ENCODE data around the gene RNASE13.

DNA sequence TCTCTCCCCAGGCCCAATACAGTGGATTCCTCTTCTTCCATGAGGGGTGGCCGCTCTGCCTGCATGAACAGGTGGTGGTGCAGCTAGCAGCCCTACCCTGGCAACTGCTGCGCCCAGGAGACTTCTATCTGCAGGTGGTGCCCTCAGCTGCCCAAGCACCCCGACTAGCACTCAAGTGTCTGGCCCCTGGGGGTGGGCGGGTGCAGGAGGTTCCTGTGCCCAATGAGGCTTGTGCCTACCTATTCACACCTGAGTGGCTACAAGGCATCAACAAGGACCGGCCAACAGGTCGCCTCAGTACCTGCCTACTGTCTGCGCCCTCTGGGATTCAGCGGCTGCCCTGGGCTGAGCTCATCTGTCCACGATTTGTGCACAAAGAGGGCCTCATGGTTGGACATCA is 39.3 kb upstream of the RNASE13 start:
- TF ChIP-seq POLR2A (IDR thresholded peaks at IDR 0.05): no peak
- TF ChIP-seq, protein P1, sequence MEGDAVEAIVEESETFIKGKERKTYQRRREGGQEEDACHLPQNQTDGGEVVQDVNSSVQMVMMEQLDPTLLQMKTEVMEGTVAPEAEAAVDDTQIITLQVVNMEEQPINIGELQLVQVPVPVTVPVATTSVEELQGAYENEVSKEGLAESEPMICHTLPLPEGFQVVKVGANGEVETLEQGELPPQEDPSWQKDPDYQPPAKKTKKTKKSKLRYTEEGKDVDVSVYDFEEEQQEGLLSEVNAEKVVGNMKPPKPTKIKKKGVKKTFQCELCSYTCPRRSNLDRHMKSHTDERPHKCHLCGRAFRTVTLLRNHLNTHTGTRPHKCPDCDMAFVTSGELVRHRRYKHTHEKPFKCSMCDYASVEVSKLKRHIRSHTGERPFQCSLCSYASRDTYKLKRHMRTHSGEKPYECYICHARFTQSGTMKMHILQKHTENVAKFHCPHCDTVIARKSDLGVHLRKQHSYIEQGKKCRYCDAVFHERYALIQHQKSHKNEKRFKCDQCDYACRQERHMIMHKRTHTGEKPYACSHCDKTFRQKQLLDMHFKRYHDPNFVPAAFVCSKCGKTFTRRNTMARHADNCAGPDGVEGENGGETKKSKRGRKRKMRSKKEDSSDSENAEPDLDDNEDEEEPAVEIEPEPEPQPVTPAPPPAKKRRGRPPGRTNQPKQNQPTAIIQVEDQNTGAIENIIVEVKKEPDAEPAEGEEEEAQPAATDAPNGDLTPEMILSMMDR (IDR thresholded peaks at IDR 0.05): no peak
